ENCODE results near the gene LSM3.

LSM3 gene

DNA sequence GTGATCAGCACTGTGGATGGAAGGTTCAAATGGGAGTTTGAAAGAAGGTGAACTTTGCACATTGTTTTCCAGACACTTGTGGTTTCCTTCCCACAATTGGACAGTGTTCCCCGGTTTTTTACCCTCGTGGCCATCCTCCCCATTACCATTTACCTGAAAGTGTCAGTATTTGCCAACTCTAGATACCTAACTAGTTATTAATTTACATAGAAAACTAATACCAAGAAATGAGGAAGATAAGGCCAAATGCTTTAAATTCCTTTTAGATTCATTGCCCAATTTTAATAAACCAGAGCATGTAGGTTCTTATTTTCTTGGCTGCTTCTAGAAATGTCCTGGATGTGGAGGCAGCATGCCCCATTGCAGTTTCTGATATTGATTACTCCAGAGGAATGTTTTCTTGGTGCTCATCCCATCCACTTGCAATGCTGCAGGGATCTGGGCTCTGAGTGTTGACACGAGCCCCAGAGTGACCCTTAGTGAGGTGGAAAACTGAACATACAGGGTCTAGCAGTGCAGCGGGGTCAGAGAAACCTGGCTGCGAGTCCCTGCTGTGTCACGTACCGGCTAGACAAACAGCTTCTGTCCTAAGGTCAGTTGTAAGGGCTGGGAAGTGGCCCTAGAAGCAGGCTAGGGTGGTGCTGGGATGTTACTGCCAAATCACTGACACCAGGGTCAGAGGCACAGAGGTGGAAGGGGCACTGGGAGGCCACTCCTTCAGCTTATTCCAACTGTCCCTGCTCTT is 23.5 kb downstream of the LSM3 start:
- DNase-seq: no peak

DNA sequence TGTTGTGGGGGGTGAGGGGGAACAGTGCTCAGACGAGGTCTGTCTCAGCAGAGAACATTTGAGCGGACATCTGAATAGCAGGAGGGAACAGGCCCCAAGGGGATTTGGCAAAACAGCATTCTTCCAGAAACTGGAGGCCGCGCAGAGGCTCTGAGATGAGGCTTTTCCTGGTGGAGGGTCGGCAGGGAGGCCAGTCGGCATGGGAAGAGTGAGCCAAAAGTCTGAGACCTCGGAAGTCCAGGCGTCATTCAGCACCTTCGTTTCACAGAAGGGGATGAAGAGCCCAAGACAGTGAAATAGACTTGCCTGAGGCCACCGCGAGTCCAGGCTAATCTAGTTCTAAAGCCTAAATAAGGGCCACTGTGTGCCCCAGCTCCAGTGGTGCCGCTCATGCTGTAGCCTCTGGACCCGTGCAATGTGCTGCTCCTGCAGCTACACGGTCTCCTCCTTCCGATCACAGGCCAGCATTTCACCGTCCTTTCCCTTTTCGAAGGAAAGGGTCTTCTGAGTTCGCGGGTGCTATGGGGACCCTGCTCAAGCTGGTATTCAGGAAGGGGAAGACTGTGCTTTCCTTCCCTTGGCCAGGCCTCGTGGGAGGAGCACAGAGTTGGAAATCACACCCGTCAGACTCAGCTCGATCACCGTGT is 24.4 kb downstream of the LSM3 start:
- no peak for DNase-seq

DNA sequence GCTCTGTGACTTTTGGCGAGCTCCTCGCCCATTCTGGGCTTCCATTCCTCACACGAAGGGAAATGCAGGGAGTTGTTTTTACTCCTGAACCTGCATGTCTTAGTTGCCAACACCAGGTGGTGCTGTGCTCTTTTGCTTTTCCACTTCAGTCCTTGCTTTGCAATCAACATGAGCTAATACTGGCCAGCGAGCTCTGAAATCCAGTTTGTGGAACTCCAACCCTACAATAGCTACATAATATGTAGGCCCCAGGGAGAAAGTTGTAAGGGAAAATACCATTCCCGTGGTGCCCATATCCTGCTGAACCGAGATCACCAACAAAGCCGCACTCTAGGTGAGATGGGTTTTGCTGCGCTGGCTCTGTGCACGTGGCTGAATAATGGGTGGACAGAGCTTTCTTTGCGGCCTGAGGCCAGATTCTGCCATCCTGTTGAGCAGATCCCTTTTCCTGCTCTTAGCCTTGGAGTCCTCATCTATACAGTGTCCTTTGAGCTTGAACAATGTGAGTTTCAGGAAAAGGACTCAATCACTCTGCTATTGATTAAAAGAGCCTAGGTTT is 25.0 kb downstream of the LSM3 start:
- peak; percentile 3 for DNase-seq

DNA sequence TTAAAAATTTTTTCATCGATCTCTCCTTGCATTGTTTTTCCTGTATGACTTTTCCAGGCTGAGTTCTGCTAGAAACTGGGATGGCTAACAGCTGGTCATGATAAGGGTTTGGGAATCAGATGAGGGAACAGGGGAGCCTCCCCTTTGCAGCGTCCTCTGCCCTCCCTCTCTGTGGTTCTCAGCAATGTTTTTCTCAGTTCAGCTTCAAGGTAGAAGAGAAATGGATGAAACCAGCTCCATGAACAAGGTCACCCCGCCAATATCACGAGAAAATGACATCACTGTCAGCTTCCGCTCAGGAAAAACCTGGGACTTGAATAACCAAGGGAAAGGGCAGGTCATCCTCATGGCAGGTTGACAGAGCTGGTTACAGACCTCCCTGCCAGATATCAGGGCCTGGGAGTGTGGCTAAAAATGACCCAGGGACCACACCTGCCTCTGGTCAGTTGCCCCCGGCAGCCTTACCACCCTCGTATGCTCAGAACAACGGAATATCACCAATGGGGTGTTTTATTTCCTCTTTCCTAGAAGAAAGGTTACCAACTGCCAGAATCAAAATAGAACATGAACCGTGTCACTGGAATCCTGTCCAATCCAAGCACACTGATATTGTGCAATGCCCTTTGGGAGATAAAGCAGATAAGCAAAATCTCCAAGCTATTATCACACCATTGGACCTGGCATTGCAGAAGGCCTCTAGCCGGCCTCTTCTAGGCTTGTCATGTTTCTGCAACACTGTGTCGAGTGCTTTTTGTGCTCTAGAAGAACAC is 26.1 kb downstream of the LSM3 start:
- DNase-seq: no peak

DNA sequence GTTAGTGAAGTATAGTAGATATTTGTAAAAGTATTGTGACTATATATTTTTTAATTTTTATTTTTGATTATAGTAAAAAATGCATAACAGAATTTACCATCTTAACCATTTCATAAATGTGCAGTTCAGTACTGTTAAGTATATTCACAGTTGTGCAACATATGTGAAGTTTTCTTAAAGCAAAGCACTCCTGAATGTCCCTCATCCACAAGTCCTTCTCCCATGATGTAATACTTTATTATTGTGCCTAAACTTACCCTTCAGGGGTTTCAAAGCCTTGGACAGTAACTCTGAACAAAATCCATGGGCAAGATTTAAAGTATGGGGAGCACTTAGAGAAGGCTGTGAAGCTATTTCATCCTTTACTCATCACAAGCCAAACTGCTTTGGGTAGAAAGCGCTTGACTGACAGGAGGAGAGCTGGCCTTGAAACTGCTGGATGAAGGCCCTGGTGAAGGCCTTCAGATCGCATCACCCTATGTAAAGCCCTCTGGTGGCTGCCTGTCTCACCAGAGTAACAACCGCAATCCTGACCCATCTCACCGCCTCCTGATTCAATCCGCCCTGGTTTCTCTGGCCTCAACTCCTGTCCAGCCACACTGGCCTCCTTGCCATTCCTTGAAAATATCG is 28.0 kb downstream of the LSM3 start:
- no peak for DNase-seq

DNA sequence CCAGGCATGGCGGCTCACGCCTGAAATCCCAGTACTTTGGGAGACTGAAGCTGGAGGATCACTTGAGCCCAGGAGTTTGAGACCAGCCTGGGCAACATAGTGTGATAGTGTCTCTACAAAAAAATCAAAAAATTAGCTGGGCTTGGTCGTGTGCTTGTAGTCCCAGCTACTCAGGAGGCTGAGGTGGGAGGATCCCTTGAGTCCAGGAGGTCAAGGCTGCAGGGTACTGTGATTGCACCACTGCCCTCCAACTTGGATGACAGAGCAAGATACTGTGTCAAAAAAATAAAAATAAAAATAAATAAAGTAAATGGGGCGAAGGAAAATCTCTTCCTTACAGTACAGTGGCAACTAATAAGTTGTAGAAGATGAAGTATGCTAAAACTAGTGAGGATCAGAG is 29.6 kb downstream of the LSM3 start:
- no peak for DNase-seq

DNA sequence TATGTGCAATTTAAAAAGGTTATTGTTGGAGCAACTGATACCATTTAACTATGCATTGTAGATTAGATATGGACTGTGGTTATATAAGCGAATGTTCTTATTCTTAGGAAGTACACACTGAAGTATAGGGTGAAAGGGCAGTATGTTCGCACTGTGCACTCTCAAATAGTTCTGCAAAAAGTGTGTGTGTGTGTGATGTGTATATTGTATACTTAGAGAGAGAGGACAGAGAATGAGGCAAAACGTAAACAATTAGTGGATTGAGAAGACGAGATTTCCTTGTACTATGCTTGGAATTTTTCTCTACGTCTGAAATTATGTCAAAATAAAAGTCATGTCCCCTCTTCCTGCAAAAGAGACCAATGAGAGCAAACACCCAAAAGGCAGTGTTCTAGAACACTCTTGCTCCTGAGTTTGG is 30.4 kb downstream of the LSM3 start:
- DNase-seq: no peak

DNA sequence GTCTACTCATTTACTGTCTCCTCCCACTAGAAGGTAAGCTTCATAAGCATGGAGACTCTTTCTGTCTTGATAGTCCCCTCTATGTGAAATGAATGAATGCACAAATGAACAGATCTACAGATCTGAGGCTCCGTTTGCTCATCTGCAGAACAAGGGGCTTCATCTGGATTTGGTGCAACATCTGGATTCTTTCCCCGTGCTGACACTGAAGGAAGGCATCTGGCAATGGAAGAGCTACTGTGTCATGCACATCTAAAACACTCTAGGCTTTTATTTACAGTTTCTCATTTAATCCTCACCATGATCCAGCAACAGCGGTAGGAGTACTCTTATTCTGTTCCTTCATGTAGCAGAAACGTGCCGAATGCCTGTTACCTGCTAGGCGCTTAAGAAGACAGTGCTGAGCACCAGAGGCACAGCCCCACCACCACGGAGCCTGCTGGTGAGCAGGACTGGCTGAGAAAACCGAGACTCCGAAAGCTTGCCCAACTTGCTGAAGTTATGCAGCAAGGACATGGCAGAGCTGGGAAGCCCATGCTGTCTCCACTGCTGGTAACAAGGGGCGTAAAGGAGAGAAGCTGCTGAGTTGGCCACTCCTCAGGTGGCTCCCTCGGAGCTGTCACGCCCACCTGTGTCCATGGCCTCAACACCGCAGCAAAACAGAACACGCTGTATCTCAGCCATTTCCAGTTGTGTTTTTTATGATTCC is 31.1 kb downstream of the LSM3 start:
- no peak for DNase-seq

DNA sequence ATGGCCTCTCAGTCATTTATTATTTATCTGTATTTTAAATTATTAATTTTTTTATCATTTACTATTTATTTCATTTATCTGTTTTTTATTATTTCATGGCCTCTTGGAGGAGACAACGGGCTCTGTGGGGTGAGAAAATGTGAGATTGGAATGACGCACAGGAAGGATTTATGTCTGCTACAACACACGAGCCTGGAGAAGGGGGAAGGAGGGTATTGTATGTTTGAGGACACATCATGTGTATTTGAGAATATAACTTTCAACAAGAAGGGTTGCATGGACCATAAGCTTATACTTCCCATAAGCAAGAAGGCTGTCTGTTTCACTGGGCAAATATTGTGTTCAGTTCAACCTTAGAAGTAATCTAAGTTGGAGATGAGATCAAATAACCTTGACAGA is 31.7 kb downstream of the LSM3 start:
- no peak for DNase-seq

DNA sequence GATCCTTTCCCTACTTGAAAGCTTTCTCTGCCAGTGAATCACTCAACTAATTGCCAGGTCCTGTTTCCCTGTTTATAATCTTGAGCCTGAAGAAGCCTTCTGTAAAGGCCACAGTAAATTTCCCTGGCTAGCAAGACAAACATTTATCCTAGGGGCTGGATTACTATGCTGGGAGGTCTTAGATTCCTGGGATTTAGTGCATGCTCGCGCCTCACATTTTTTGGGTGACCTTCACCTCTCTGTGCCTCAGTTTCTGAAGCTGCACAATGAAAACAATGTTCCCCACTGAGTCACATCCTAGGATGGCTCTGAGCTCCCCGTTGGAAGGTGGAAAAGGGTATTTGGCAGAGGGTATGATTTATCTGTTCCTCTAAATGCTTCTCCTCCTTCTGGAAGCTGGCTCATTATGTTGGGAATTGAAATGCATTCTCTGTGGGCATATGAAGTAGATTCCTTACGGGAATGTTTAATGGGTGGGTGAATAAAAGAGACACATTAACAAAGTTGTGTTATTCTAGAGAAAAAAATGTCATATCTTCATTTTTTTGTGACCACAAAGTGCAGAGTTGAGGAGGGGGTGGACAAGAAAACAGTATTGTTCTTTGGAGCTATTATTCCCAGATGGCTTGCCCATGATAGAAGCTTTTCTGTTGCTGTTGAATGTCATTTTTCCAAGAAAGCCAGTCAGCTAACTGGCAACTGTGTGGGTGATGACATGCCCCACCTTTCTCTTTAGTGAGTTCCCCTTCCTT is 32.4 kb downstream of the LSM3 start:
- no peak for DNase-seq

DNA sequence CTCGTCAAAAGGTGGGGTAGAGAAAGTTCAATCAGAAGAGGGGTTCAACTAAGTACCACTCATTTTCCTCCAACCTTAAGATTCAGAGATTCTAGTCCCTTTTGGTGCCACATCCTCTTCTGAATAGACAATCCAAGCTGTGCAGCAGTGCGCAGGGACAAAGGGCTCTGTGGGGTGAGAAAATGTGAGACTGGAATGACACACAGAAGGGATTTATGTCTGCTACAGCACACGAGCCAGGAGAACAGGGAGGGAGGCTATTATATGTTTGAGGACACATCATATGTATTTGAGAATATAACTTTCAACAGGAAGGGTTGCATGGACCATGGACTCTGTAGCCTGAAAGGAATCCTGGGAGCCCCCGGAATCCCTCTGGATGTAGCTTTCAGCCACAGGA is 33.0 kb downstream of the LSM3 start:
- DNase-seq: no peak

DNA sequence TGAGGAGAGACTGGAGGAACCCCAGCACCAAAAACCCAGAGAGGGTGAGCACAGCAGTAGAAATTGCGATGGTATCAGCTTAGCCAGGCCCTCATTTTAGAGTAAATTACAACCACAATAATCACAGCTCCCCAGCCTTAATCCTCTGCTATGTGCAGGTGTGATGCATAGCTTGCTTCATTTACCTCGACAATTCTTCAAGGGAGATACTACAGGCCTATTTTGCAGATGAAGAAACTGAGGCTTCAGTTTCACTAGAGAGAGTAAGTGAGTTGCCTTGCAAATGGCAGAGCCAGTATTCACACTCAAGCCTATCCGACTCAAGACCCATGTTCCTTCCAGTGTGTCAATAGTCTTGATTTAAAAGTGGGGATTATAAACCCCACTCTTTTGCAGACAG is 33.4 kb downstream of the LSM3 start:
- no peak for DNase-seq

DNA sequence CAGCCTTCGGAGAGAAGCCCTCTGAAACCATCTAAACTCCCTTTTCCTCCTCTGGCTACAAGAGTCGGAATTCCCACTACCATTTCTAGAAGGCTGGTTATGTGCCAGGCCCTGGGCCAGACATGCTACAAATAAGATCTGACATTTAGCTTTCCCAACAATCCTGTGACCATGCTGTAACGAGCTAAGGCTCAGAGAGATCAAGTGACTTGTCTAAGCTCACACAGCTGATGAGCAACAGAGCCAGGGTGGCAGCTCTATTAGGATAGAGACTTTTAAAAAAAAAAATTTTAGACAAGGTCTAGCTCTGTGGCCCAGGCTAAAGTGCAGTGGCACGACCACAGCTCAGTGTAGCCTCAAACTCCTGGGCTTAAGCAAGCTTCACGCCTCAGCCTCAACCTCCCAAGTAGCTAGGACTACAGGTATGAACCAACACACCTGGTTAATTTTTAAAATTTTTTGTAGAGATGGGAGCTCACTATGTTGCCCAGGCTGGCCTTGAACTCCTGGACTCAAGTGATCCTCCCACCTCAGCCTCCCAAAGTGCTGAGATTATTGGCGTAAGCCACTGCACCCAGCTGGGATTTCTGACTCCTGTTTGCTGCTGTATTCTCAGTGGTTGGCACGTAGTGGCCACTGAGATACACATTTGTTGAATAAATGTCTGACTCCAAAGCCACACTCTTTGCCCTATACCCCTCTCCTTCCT is 34.6 kb downstream of the LSM3 start:
- DNase-seq: no peak

DNA sequence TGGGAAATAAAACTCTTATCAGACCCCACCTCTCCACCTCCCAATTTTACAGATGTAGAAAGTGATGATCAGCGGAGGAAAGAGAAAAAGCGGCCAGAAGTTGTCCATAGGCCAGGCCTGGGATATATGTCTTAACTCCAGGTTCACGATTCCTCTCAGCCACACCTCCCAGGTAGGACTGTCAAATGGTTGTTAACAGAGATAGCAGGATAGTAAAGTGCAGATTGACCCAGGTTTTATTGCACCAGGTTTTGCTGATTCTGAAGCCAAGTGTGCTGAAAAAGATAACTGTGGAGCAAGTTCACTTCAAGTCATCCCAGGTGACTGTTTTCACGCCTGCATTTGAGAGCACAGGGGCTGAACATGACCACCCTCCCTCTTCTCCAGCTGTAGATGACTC is 36.1 kb downstream of the LSM3 start:
- DNase-seq: no peak

DNA sequence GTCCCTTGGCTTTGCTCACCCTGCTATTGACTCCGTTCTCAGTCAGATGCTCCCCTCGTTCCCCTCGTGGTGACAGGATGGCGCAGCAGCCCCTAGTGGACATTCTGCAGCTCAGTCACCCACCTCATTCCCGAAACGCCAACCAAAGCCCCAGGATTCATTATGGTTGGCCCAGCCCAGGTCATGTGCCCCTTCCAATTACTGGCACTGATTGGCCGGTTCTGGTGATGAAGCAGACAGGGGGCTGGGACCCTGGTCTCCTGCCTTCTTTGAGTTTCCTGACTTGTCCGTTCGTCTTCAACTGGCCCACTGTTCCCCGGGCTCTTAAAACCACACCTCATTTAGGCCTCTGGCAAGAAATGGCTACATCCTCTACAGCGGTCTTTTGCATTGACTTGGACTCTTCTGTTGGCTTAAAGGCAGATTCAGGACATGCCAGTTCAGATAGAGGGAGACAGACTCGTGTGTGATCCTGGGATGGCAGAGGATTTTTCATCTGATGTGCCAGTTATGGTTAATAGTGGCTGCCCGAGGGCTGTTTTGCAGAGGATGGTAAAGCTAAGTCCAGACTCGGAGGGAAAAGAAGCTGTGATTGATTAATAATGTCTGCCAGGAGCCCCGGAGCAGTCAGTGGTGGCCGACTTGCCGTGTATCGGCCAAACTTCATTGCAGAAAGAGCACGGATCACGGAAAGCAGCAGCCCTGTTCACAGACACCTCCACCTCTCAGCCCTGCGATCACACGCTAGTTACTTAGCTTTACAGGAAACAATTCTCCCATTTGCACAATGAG is 37.8 kb downstream of the LSM3 start:
- peak; percentile 59 for DNase-seq

DNA sequence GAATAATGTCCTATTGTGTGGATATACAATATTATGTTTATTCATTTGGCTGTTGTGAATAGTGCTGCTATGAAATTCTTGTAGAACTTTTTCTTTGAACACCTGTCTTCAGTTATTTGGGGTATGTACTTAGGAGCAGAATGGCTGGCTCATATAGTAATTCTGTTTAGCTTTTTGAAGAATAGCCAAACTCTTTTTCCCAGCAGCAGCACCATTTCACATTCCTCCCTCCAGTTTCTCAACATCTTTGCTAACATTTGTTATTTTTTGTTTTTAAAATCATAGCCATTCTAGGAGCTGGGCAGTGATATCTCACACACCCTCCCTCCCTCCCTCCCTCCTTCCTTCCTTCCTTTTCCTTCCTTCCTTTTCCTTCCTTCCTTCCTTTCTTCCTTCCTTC is 39.7 kb downstream of the LSM3 start:
- DNase-seq: no peak

DNA sequence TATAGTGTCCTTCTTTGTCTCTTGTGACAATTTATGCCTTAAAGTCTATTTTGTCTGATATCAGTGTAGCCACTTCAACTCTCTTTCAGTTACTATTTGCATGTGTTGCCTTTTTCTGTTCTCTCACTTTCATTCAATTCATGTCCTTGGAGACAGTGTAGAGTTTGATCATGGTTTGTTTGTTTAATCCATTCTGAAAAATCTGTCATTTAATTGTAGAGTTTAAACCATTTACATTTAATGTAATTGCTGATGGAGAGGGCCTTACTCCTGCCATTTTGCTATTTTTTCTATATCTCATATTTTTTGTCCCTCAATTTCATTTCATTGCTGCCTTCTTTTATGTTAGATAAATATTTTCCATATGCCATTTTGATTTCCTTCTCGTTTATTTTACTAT is 42.3 kb downstream of the LSM3 start:
- no peak for DNase-seq

DNA sequence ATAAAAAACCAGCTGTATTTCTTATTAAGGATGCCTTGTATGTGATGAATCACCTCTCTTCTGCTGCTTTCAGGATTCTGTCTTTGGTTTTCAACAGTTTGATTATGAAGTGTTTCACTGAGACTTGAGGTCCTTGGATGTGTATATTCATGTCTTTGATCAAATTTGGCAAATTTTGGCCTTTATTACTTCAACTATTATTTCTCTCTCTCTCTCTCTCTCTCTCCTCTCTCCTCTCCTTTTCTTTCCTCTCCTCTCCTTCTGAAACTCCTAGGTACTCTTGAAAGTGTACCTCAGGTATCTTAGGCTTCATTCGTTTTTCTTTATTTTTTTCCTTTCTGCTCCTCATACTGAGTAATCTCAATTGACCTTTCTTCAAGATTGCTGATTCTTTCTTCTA is 43.3 kb downstream of the LSM3 start:
- no peak for DNase-seq

DNA sequence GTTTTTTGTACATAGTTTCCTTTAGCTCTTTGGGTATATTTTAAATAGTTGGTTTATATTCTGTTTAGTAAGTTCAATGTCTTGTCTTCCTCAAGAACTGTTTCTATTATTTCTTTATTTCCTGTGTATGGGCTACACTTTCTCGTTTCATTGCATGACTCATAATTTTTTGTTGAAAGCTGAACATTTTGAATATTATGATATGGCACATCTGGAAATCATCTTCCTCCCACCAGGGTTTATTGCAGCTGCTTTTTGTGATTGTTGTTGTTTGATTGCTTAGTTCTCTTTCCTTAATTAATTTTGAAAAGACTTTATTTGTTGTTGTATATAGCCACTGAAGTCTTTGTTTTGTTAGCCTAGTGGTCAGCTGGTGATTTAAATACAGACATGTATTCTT is 43.8 kb downstream of the LSM3 start:
- no peak for DNase-seq

DNA sequence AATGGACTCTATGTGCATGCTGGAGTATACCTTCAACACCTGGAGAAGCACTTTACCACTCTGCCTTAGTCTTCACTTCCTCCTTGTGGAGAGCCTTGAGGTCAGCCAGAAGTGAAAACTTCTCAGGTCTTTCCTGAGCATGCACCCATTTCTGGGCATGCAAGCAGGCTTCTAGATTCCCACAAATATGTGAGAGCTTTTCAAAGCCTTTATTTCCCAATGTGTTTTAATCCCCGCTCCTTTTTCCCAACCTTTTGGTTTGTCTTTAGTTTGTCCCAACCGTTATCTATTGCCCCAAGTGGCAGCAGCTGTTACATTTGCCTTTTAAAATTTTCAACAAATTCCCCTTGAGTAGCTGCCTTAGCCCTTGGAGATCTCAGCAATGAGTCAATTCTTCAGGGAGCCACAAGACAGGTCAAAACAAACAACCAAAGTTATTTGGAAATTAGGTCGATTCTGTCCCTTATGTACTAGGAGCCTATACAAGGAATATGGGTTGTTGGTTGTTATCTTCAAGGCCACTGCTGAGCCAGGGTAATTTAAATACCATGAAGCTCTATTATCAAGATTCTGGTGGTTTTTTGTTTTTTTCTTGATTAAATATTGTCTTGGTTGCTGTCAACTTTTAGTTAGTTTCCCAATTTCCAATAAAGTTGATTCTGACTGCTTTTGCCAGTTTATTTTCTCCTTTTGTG is 44.4 kb downstream of the LSM3 start:
- no peak for DNase-seq
